Stimulated activated CD4-positive, alpha-beta T cell treated with anti-CD3 and anti-CD28 coated beads, Interleukin-1b, Interleukin-23, amount 100 ng/mL, for 1 hour (primary cell): ENCODE measurements around the gene DIP2C.

Source experiments
- DNase-seq, 2 donors: peaks; one replicate each; pipeline ENCODE4 v3.0.0-alpha.2; 2020; ENCODE audit warnings: low read depth in 2 of 2

The DIP2C gene

GRCh38 chr10:575402-576129, 113.9 kb downstream of the DIP2C start:
- DNase-seq = no peak

DNA sequence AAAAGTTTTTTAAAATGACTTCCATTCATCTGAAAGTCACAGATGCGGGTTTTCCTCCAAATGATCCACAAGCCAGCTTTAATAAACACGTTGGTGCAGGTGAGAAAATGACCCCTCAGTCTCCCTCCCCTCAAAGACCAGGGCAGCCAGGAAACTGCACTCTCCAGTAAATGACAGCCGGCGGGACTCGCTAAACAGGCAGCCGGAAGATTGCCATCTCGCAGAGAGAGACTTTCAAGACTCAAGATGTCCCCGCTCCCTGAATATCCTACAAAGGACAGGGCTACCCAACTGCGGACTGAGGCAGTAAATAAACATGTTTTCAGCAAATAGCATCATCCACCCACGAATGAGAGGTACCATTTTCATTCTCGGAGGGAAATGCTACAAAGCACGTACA, 116.8 kb downstream of the DIP2C start:
- no peak for DNase-seq

- no peak for DNase-seq
These were observed 117.6 kb downstream of the DIP2C start for GRCh38 chr10:571688-572451.

DNA sequence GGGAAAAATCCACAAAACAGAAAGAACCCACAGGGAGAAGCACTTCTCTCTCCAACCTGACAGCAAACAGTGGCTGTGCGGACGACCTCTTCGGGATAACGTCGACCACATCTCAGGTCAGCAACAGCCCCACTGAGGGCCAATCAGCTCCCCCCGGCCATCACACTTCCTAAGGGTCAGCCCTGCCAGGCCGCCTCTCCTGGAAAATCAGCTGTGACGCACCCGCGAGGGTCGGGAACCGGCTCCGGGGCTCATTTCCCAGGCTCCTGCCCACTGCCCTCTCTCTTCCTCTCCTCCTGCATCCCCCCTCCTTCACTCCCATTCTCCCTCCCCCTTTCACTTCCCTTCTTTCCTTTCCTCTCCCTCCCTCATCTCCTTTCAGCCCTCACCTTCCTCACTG, 118.3 kb downstream of the DIP2C start:
- no peak for DNase-seq

DNA sequence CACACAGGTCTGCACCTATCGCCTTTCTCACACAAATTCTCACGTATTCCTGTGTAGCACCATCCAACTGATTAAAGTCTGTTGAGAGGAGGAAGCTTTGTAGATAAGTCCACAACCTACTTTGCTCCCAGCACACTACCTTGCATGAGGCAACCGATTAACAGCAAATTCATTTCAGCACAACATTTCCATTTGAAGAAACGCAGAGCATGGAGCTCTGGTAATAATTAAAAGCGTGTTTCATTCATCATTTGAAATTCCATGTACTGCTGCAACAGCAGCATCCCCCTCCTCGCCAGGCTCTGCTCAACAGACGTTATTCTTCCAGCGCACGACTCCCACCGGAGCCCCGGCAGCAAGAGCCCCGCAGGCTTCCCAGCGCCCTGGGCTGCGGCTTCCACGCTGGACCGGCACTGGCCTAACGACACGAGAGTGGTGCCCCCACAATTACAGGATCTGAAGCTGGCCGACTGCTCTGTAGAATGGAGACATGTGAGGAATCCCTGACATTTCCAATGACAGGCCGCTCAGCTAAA, 118.8 kb downstream of the DIP2C start:
- no peak for DNase-seq

GRCh38 chr10:569961-570627, 119.4 kb downstream of the DIP2C start:
- no peak for DNase-seq

GRCh38 chr10:568848-569247, 120.6 kb downstream of the DIP2C start:
- no peak for DNase-seq

DNA sequence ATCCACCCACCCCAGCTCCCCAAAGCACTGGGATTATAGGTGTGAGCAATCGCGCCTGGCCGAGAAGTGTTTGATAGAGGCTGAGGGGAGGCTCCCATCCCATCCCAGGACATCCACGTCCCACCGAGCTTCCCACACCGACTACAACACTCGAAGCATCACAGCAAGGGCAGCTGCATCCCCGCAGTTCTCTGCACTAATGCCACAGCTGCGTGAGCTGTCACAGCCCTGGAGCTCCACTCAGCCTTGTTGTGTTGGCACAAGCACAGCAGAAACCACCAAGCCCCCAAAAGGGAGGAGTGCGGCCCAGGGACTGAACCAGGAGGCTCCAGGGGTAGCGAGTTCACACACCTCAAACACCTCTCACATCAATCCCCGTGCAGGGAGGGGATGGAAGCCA, 121.6 kb downstream of the DIP2C start:
- no peak for DNase-seq

- DNase-seq = no peak
These were observed 123.1 kb downstream of the DIP2C start for GRCh38 chr10:566241-566885.

GRCh38 chr10:565676-566075, 123.8 kb downstream of the DIP2C start:
- no peak for DNase-seq

- no peak for DNase-seq
These were observed 124.3 kb downstream of the DIP2C start for GRCh38 chr10:565146-565545.

DNA sequence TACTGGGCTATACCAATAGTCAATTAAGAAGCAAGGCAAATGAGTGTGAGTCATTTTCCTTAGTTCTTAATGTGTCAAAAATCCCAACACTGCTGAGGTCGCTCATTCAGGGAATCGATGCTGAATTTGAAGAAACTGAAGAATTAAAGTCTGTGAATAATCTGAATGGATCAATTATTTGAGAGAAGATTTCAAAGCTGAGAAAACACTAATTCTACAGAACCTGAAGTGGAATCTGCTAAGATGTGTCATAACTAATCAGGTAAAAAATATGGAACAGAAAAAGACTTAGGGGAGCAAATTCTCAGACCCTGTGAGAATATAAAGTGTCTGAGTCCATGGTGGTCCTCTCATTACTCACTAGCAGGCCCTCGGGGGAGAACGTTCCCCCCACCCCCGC, 125.6 kb downstream of the DIP2C start:
- DNase-seq = no peak

DNA sequence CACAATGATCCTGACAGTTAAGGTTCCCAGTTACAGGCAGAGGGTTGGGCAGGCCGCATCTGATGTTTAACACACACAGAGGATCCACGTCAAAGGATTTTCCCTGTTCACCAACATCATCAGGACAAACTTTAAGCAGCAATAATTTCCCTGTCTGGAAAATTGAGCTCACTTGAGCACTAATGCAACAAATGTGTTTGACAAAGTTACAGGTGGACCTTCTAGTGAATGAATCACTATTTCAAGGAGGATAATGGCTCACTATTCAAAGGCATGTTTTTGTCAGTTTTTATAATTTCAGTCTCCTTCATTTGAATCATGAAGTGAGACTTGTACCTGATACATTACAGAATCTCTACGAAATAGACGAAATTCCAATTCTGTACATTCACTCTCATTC, 127.3 kb downstream of the DIP2C start:
- no peak for DNase-seq

GRCh38 chr10:561721-562120, 127.7 kb downstream of the DIP2C start:
- DNase-seq = no peak

GRCh38 chr10:560314-560992, 129.0 kb downstream of the DIP2C start:
- DNase-seq = no peak

DNA sequence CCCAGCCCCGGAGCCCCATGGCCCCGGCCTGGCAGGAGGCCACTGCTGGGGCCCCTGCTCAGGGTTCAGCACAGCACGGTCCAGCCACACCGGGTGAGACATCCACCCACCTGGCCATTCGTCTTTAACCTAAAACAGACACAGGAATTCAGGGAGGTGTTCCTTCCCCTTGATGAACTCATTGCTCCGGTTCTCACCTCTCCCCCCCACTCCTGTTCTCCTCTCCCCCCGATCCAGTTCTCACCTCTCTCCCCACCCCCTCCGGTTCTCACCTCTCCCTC, 129.8 kb downstream of the DIP2C start:
- DNase-seq = no peak

DNA sequence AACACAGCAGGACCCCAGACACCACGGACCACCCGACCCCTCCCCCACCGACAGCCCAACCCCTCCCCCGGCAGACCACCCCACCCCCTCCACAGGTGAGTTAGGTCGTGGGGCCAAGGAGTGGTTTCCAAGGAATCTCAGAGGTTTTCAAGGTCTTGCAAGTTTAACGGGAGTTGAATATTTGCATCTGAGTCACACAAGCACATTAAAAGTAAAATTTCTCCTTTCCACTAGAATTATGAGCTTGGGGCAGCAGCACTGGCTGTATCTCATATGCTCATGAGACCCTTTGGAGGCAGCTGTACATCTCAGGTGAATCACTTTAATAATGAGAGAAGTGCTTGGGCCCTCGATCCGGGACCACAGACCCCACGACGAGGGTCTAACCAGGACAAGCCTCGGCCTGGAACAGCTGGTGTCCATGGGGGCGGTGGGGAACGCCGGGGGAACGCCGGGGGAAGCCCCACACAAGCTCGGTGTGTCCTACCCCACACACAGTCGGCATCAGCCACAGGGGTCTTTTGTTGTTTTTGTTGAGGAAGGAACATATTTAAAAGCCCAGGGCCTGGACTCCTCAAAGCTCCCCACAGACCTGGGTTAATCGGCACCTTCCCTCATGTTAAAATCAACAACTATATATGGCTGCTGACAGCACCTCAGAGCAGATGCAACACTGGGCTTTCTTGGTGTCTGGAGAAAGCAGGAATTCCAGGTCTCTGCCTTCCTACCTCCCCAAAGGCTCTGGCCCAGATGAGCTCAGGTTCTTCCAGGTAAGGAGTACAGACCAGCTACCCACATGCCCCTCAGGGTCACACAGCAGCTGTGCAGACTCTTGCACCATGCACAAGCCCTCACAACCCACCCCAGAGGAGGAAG, 130.3 kb downstream of the DIP2C start:
- DNase-seq = no peak

- DNase-seq = no peak
These were observed 131.1 kb downstream of the DIP2C start for GRCh38 chr10:558364-558763.

DNA sequence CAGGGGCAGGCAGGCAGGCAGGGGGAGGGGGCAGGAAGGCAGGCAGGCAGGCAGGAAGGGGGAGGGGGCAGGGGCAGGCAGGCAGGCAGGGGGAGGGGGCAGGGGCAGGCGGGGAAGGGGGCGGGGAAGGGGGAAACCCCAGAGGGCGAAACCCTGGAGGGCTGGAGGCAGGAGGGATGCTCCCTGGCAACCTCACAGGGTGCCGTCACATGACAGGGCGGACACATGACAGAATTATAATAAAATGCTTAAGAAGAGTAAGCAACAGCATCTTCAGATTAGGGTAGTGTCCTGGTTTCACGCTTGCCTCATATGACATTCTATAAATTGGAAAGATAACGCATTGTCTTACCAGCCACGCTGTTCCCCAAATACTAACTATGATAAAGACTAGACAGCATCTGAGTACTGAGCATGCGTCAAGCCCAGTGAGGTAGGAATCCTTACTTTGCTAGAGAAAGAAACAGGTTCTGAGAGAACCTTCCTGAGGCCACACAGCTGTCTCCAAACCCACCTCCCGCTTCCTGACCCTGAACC, 131.6 kb downstream of the DIP2C start:
- DNase-seq = no peak

GRCh38 chr10:556971-557637, 132.4 kb downstream of the DIP2C start:
- no peak for DNase-seq
